Stimulated activated CD4-positive, alpha-beta T cell treated with anti-CD3 and anti-CD28 coated beads, Interleukin-15, amount 100 ng/mL, for 48 hours (primary cell): ENCODE measurements around the gene HECTD4.

ENCODE experiments used
- DNase-seq, 2 donors: peaks; one replicate each; pipeline ENCODE4 v3.0.0-alpha.2; 2020; ENCODE audit warnings: low read depth in 2 of 2

The HECTD4 gene

GRCh38 chr12:112321245-112321644 lies 61.0 kb downstream of the HECTD4 start:
- no peak for DNase-seq

DNA sequence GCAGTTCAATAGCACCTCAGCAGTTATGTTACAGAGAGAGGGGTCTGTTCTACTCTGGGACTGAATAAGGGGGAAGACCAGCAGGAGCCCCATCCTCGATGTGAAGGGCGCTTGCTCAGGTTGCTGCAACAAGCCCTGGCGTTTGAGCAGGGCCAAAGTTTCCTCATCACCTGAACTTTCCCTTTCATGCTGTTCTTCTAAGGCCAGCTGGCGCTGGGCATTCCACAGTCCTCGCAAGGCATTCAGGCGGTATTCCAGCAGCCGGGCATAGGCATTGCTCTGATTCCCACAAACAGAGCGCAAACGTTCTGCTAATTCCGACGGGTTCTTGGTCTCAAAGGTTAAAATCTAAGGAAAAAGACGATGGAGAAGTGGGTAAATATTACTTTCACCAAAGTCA lies 62.8 kb downstream of the HECTD4 start:
- no peak for DNase-seq

GRCh38 chr12:112317481-112317880 lies 64.8 kb downstream of the HECTD4 start:
- no peak for DNase-seq

DNA sequence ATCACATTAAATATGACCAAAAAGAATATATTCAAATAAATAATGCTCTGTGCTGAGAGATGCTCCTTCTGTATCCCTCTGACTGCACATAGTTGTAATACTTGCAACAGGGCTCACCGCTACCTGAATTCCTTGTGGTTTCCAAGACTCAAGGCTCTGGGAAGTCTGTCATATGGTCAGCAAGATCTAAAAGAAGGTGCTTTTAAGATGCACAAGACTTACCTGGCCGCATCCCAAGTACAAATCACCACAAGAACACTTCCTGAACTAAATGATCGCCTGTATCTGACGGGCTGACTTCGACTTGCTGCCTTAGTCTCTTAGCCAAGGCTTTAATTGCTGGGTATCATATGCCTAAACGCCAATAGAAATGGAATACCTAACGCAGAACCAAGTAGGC lies 67.2 kb downstream of the HECTD4 start:
- DNase-seq: no peak

DNA sequence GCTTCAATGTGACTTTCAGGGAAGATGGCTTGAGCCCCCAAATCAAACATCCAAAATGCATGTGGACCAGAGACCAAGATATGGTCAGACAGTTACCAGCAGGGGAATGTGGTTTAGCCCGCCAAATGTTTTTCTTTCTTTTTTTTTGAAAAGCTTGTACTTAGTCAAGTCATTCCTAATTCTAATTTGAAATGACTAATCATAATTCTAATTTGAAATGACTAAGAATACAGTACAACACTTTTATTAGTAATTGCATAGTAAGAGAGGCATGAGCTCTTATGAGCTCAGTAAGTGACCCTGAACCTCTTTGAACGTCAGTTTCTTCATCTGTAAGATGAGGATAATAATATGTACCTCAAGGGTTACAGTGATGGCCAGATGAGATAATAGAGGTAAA lies 72.4 kb downstream of the HECTD4 start:
- no peak for DNase-seq

DNA sequence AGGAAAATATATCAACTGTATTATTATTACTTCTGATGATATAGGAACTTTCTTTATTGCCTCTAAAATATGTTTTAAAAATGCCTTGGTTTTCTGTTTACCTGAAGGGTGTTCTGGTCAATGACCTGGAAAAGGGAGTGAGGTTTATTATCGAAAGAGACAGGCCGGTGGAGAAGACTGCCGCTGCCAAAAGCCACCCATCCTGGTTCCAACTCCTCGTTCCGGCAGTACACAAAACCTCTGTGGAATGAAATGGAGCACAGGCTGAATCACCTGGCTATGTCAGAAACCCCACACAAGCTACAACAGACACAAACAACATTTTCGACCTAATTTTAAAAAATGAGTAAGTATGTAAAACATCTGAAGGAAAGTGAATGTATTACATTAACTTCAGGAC lies 73.6 kb downstream of the HECTD4 start:
- DNase-seq: no peak

GRCh38 chr12:112308161-112308560 lies 74.1 kb downstream of the HECTD4 start:
- no peak for DNase-seq

DNA sequence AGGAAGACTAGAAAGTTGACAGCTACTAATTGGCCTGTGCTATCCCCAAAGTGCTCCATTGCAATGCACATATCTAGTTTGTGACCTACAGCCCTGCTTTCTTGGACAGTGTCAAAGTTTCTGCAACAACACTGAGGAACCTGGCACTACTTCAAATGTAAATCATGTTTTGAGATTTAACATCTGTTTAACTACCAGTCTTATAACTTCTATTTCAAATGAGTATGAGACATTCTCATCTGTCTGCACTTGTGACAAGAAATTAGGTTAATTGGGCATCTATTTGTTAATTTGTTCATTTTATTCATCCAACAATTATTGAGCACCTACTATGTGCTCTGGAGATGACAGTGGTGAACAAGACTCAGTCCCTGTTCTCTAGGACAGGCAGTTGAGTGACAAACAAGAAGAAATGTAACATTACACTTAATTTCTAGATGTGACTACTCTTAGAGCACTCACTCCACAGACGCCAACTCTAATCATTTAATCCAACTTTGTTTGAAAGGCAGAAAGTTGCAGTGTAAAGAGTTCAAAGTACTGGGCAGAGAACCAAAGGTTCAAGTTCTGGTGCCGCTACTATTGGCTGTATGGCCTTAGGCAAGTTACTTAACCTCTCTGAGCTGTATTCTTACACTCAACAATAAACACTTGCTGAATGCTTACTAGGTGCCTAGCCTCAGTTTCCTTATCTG lies 74.8 kb downstream of the HECTD4 start:
- no peak for DNase-seq

DNA sequence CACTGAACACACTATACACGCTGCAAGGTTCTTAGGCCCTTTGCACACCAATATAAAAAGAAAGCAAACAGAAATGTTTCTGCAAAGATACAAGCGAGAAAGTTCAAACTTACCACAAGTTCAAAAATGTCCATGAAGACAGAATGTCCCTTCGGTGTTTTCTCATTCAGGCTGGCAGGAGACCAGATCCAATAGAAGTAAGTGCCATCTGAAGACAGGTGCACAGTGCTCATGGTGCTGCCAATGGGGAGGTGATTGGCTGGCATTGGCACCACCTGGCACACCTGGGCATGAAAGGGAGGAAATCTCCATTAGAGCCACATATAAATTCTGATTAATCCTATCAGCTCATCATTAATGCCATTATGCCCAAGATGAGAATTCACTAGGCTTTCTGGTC lies 76.3 kb downstream of the HECTD4 start:
- no peak for DNase-seq

- no peak for DNase-seq
Observed at GRCh38 chr12:112304436-112304835, 77.8 kb downstream of the HECTD4 start.

- DNase-seq: no peak
Observed at GRCh38 chr12:112303799-112304198, 78.4 kb downstream of the HECTD4 start.

GRCh38 chr12:112303004-112303403 lies 79.2 kb downstream of the HECTD4 start:
- peak; percentile 13 to 31 for DNase-seq

DNA sequence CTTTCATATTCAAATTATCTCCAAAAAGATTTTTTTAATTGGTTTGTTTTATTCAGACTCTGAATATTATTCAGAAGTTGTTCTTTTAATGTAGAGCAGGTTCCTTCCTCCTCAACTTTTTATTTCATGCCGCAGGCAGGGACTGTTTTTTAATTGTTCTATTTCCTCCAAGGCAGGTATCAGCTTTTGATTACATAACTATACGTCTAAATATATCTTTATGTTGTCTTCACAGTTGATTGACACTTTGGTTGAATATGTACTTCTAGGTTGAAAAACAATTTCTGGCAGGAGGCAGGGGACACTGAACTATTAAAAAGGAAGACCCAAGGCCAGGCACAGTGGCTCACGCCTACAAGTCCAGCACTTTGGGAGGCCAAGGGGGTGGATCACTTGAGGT lies 82.5 kb downstream of the HECTD4 start:
- no peak for DNase-seq

GRCh38 chr12:112297188-112297587 lies 85.0 kb downstream of the HECTD4 start:
- no peak for DNase-seq

DNA sequence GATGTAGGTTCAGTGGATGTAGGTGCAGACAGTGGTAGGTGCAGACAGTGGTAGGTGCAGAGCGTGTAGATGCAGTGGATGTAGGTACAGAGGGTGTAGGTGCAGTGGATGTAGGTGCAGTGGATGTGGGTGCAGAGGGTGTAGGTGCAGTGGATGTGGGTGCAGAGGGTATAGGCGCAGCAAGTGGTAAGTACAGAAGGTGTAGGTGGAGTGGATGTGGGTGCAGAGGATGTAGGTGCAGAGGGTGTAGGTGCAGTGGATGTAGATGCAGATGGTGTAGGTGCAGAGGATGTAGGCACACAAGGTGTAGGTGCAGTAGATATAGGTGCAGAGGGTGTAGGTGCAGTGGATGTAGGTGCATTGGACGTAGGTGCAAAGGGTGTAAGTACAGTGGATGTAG lies 86.0 kb downstream of the HECTD4 start:
- DNase-seq: no peak

GRCh38 chr12:112294793-112295192 lies 87.4 kb downstream of the HECTD4 start:
- DNase-seq: no peak

GRCh38 chr12:112288638-112289037 lies 93.6 kb downstream of the HECTD4 start:
- no peak for DNase-seq

- no peak for DNase-seq
Observed at GRCh38 chr12:112285600-112286401, 96.4 kb downstream of the HECTD4 start.

DNA sequence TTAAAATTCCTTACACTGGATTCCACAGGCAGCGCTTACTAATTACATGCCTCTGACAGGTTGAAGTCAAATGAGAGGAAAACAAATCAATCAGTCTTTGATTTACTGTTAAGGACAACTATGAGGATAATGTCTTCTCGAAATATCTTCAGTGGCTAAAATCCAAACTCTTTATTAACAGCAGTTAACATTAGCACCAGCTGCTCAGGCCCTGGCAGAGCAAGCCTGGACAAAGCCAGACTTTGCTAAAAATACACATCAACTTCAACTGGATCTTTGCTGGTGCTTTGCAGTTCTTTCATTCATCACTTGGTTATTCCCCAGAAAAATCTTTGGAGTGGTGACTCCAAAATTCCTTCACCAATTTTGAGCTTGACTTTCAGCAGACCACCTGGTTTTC lies 98.7 kb downstream of the HECTD4 start:
- no peak for DNase-seq

DNA sequence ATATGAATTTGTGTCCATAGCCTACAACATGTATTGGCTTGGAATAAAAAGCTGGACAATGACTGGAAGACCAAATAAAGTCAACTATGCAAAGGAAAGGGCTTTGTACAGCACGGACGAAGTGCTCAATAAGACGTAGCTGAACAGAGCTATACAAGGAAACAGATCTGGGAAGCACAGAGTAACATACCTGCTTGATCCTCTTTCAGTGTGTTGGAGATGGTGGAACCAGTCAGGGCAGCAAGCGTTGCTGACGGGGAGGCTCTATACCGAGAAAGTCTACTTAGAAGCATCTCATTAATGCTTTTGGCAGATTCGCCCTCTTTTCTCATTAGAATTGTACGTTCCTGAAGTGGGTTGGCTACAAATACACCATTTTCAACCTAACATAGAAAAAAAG lies 99.3 kb downstream of the HECTD4 start:
- no peak for DNase-seq

DNA sequence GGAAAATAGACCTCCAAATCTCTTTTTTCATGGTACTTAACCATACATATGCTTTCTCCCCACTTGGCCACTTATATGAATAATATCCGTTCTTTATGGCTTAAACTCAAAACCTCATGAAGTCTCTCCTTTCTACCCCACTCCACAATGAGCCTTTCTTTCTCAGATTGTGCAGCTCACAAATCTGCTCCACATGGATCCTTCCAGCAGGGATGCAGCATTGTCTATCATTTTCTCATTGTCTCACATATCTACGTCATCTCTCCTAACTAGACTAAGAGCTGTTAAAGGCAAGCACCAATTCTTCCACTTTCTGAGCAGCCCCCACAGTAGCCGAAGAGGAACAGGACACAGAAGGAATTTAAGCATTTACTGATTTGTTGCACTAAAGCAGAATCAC lies 106.4 kb downstream of the HECTD4 start:
- DNase-seq: no peak

- no peak for DNase-seq
Observed at GRCh38 chr12:112275207-112275606, 107.0 kb downstream of the HECTD4 start.

DNA sequence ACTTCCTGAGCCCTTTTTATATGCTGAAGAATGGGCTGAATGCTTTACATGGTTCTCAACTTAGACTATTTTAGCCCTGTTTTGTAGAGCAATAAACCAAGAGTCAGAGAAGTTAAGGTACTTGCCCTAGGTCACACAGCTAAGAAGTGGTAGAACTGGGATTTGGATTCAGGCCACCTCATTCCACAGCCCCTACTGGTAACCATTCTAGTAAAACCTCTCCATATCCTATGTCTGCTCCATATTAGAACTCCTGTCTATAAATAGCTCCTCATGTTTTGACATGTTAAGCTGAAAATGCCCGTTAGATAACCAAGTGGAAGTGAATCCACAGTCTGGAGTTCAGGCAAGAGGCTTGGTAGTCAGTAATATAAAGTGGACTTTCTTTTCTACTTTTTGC lies 111.6 kb downstream of the HECTD4 start:
- DNase-seq: no peak
